Measurements from ENCODE around the gene POLR2B. TPM values are rescaled to one million over a fixed set of nuclear protein-coding genes. Genes with fewer than 3 reads are reported as not detected.

Gene POLR2B
- total RNA-seq, 1 experiment from 2014 or later, result 117 TPM

DNA sequence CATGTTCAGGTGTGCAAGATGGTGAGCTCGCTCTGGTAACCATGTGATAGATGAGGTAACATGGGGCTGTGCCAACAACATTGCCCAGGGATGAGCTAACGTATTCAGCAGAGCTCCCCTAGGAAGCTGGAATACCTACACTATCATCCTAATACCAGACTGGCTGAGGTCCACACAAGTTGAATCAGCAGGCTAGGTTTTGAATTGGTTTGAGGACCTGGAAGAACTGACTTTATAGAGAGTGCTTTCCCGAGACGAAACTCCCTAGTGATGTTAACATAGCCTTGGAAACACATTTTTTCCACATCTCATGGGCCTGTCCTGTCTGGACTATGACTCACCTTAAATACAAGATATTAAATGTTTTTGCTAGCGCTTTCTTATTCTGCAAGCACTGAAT, 74.8 kb downstream of the POLR2B start (continued):
- TF ChIP-seq, protein P1, sequence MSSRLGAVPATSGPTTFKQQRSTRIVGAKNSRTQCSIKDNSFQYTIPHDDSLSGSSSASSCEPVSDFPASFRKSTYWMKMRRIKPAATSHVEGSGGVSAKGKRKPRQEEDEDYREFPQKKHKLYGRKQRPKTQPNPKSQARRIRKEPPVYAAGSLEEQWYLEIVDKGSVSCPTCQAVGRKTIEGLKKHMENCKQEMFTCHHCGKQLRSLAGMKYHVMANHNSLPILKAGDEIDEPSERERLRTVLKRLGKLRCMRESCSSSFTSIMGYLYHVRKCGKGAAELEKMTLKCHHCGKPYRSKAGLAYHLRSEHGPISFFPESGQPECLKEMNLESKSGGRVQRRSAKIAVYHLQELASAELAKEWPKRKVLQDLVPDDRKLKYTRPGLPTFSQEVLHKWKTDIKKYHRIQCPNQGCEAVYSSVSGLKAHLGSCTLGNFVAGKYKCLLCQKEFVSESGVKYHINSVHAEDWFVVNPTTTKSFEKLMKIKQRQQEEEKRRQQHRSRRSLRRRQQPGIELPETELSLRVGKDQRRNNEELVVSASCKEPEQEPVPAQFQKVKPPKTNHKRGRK (CRISPR knock-in tag; IDR thresholded peaks at IDR 0.05; ENCODE audit: borderline replicate concordance), result no peak
- TF ChIP-seq ZBTB21 (CRISPR knock-in tag; IDR thresholded peaks at IDR 0.05; ENCODE audit: borderline replicate concordance) (no peak), TEAD1 (CRISPR knock-in tag; IDR thresholded peaks at IDR 0.05) (no peak)

DNA sequence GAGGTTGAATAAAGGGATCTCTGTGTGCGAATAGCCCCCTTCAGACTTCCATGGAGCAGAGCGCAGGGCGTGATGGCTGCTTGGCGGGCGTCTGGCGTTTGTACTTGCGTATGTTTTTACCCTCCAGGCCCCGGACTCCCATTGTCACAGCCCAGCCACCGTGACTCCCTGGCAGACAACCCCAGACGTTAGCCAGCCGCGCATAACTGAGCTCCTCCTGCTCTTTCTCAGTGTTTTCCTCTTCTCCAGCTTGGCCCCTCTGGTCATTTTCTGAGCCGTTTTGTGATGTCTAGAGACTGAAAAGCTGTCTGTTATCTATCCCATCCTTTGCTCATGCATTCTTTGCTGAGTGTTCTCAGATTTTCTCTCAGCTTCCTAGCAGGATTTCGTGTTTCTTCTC, 77.2 kb downstream of the POLR2B start:
- CTCF ChIA-PET, result no interaction called here
- Mint-ChIP-seq H3K4me3 (no peak overlapping the region), H3K36me3 (no peaks in the 10 kb centered on the region), H3K27ac (no peak overlapping the region), H3K4me1 (peaks cover 6% of the 10 kb centered on the region), H3K27me3 (ENCODE audit: low read depth) (no peaks in the 10 kb centered on the region; the same call in 1 of the 2 replicates), H3K9me3 (peaks cover 8% of the 10 kb centered on the region)
- DNase-seq (ENCODE audit: low spot score) (no peak), ATAC-seq (no peak)
- POLR2A ChIA-PET, result no interaction called here
- TF ChIP-seq NR3C1 (CRISPR knock-in tag; conservative IDR thresholded peaks at IDR 0.05; ENCODE audit: low read depth) (no peak), GTF2I (CRISPR knock-in tag; conservative IDR thresholded peaks at IDR 0.05) (no peak), SMAD3 (CRISPR knock-in tag; IDR thresholded peaks at IDR 0.05; ENCODE audit: borderline replicate concordance) (no peak), ZNF317 (CRISPR knock-in tag; IDR thresholded peaks at IDR 0.05; ENCODE audit: borderline replicate concordance, low read depth) (no peak), SMAD4 (CRISPR knock-in tag; IDR thresholded peaks at IDR 0.05) (no peak), ZNF423 (CRISPR knock-in tag; IDR thresholded peaks at IDR 0.05) (no peak)
- TF ChIP-seq, protein P2, sequence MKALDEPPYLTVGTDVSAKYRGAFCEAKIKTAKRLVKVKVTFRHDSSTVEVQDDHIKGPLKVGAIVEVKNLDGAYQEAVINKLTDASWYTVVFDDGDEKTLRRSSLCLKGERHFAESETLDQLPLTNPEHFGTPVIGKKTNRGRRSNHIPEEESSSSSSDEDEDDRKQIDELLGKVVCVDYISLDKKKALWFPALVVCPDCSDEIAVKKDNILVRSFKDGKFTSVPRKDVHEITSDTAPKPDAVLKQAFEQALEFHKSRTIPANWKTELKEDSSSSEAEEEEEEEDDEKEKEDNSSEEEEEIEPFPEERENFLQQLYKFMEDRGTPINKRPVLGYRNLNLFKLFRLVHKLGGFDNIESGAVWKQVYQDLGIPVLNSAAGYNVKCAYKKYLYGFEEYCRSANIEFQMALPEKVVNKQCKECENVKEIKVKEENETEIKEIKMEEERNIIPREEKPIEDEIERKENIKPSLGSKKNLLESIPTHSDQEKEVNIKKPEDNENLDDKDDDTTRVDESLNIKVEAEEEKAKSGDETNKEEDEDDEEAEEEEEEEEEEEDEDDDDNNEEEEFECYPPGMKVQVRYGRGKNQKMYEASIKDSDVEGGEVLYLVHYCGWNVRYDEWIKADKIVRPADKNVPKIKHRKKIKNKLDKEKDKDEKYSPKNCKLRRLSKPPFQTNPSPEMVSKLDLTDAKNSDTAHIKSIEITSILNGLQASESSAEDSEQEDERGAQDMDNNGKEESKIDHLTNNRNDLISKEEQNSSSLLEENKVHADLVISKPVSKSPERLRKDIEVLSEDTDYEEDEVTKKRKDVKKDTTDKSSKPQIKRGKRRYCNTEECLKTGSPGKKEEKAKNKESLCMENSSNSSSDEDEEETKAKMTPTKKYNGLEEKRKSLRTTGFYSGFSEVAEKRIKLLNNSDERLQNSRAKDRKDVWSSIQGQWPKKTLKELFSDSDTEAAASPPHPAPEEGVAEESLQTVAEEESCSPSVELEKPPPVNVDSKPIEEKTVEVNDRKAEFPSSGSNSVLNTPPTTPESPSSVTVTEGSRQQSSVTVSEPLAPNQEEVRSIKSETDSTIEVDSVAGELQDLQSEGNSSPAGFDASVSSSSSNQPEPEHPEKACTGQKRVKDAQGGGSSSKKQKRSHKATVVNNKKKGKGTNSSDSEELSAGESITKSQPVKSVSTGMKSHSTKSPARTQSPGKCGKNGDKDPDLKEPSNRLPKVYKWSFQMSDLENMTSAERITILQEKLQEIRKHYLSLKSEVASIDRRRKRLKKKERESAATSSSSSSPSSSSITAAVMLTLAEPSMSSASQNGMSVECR (CRISPR knock-in tag; IDR thresholded peaks at IDR 0.05; ENCODE audit: borderline replicate concordance), result no peak
- TF ChIP-seq, protein P3, sequence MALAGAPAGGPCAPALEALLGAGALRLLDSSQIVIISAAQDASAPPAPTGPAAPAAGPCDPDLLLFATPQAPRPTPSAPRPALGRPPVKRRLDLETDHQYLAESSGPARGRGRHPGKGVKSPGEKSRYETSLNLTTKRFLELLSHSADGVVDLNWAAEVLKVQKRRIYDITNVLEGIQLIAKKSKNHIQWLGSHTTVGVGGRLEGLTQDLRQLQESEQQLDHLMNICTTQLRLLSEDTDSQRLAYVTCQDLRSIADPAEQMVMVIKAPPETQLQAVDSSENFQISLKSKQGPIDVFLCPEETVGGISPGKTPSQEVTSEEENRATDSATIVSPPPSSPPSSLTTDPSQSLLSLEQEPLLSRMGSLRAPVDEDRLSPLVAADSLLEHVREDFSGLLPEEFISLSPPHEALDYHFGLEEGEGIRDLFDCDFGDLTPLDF (CRISPR knock-in tag; IDR thresholded peaks at IDR 0.05), result no peak
- TF ChIP-seq, protein P4, sequence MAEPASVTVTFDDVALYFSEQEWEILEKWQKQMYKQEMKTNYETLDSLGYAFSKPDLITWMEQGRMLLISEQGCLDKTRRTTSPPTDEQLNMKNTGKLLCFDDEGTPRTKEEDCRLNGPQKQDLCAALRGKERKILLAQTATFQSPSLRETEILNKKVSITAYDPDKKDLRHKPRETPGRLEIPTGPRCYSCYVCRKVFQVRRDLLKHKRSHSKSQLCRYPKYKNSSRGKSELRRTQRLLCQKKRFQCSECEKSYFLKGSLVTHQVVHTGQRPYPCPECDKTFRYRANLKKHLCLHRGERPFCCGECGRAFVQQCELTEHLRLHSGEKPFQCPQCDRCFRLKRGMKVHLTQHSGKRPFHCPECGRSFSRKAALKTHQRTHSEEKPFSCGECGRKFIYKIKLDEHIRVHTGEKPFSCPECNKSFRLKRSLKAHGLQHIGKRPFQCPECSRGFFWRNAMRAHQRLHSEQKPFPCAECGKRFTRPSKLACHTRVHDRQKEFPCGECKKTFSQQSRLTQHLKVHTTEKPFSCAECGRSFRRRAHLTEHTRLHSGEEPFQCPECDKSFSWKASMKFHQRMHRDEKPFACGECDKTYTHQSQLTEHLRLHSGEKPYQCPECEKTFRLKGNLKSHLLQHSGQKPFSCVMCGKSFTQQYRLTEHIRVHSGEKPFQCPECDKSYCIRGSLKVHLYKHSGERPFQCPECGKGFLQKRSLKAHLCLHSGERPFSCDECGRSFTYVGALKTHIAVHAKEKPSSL (CRISPR knock-in tag; conservative IDR thresholded peaks at IDR 0.05), result no peak
- TF ChIP-seq, protein P5, sequence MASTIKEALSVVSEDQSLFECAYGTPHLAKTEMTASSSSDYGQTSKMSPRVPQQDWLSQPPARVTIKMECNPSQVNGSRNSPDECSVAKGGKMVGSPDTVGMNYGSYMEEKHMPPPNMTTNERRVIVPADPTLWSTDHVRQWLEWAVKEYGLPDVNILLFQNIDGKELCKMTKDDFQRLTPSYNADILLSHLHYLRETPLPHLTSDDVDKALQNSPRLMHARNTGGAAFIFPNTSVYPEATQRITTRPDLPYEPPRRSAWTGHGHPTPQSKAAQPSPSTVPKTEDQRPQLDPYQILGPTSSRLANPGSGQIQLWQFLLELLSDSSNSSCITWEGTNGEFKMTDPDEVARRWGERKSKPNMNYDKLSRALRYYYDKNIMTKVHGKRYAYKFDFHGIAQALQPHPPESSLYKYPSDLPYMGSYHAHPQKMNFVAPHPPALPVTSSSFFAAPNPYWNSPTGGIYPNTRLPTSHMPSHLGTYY (CRISPR knock-in tag; IDR thresholded peaks at IDR 0.05), result no peak
